AG04449 (cell line): Measurements from ENCODE around the gene PIK3CG.
"Not testable (repeated sequence)": the region's sequence is repeated elsewhere in the genome, so short reads cannot be mapped to it uniquely, and the experiment has no call there.

Experiments
- CTCF ChIA-PET: fragments of 350-600 bp; formaldehyde crosslinking; extraction: SDS; loops from one replicate; lab custom pipeline; 2021; ENCODE audit warnings: antibody characterized with exemption; lab: Yijun Ruan, JAX
- POLR2A ChIA-PET: fragments of 400-600, 350-600 bp; formaldehyde crosslinking; extraction: SDS; loops from one replicate; lab custom pipeline; 2020; ENCODE audit warnings: antibody characterized with exemption, inconsistent platforms; lab: Yijun Ruan, JAX
- DNase-seq: peaks from one replicate; pipeline ENCODE4 v3.0.0-alpha.2; 2010; ENCODE audit warnings: low read depth, low spot score
- H3K4me3 ChIP-seq: 2 replicates; pipeline ENCODE4 v1.5.1; 2011; ENCODE audit warnings: low read depth, mild to moderate bottlenecking, control low read depth, low read length
- TF ChIP-seq, protein P1 (sequence below): IDR thresholded peaks from one replicate; pipeline ENCODE4 v1.5.1; 2011; ENCODE audit warnings: mild to moderate bottlenecking, moderate library complexity, low read length, control low read depth, inconsistent platforms; ENCODE audit not compliant: insufficient read depth; ENCODE audit errors: missing control alignments

Gene PIK3CG

DNA sequence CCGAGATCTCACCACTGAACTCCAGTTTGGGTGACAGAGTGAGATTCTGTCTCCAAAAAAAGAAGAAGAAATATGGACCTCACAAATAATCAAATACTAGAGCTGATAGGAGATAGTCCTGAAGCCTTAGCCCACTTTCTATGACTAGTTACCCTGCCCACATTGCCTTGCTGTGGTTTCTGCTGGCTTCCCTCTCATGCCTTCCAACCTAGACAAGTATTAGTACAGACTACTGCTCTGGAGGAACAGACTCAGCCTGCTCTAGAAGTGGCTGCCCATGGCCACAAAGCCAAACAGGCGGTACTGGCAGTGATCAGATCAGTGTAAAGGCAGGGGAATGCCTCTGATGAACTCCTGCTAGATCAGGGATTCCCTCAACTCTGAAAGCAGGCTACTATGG is 89.8 kb downstream of the PIK3CG start:
- CTCF ChIA-PET = interaction anchor here (1.4 kb wide), 1 partner anchor 195 kb away, joined by 3 read pairs; no protein-coding TSS in a partner anchor

DNA sequence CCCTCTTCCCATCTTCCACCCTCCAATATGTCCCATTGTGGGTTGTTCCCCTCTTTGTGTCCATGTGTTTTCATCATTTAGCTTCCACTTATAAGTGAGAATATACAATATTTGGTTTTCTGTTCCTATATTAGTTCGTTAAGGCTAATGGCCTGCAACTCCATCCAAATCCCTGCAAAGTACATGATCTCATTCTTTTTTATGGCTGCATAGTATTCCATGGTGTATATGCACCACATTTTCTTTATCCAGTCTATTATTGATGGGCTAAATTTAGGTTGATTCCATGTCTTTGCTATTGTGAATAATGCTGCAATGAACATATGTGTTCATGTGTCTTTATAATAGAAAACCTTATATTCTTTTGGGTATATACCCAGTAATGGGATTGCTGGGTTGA is 90.8 kb downstream of the PIK3CG start:
- H3K4me3 ChIP-seq, POLR2A ChIA-PET, DNase-seq: not testable (repeated sequence)
- CTCF ChIA-PET = interaction anchor here (1.4 kb wide), 1 partner anchor 194 kb away, joined by 3 read pairs; no protein-coding TSS in a partner anchor

More for the DNA sequence above, 89.8 kb downstream of the PIK3CG start:
- POLR2A ChIA-PET = no interaction called here
- H3K4me3 ChIP-seq = no peak overlapping the region
- no peak for DNase-seq
- TF ChIP-seq, protein P1, sequence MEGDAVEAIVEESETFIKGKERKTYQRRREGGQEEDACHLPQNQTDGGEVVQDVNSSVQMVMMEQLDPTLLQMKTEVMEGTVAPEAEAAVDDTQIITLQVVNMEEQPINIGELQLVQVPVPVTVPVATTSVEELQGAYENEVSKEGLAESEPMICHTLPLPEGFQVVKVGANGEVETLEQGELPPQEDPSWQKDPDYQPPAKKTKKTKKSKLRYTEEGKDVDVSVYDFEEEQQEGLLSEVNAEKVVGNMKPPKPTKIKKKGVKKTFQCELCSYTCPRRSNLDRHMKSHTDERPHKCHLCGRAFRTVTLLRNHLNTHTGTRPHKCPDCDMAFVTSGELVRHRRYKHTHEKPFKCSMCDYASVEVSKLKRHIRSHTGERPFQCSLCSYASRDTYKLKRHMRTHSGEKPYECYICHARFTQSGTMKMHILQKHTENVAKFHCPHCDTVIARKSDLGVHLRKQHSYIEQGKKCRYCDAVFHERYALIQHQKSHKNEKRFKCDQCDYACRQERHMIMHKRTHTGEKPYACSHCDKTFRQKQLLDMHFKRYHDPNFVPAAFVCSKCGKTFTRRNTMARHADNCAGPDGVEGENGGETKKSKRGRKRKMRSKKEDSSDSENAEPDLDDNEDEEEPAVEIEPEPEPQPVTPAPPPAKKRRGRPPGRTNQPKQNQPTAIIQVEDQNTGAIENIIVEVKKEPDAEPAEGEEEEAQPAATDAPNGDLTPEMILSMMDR = no peak
